Vagina (tissue), 2 donors: ENCODE results near the gene DNAJC6. TPM values are rescaled to one million over a fixed set of nuclear protein-coding genes. Genes with fewer than 3 reads are reported as not detected.
"Not testable (repeated sequence)": the region's sequence is repeated elsewhere in the genome, so short reads cannot be mapped to it uniquely, and the experiment has no call there.

Experiments used
- DNase-seq, 2 donors: peaks; one replicate each; pipeline ENCODE4 v3.0.0-alpha.2; 2017; ENCODE audit errors: extremely low spot score in 2 of 2
- H3K27ac ChIP-seq: fragments of 200-600 bp; sonication (generic); one replicate; pipeline ENCODE4 v1.5.1; 2019
- H3K27me3 ChIP-seq: fragments of 200-600 bp; sonication (generic); one replicate; pipeline ENCODE4 v1.5.1; 2019
- H3K36me3 ChIP-seq, 2 donors: fragments of 200-600 bp; sonication (generic); one replicate each; pipeline ENCODE4 v1.5.1; 2017 to 2019
- H3K4me1 ChIP-seq: fragments of 200-600 bp; sonication (generic); one replicate; pipeline ENCODE4 v1.5.1; 2019
- H3K4me3 ChIP-seq, 2 donors: fragments of 200-600 bp; sonication (generic); 1 replicate in 1 of 2; 2 replicates in 1 of 2; pipeline ENCODE4 v1.5.1; 2016 to 2019
- H3K9me3 ChIP-seq: fragments of 200-600 bp; sonication (generic); one replicate; pipeline ENCODE4 v1.5.1; 2019
- CTCF ChIP-seq, 3 experiments: fragments of 450-650 bp in 2 of 3; fragments of 200-600 bp in 1 of 3; sonication (generic) in 1 of 3; IDR thresholded peaks; one replicate each; pipeline ENCODE4 v1.5.1; 2017 to 2019; ENCODE audit warnings: antibody characterized with exemption in 3 of 3, mild to moderate bottlenecking in 2 of 3, moderate library complexity in 2 of 3
- POLR2A ChIP-seq, 2 donors: fragments of 450-650 bp; IDR thresholded peaks; one replicate each; pipeline ENCODE4 v1.6.1; 2017; ENCODE audit warnings: antibody characterized with exemption in 2 of 2, mild to moderate bottlenecking in 2 of 2, moderate library complexity in 2 of 2
- POLR2AphosphoS5 ChIP-seq, 2 donors: sonication (generic); formaldehyde crosslinking; IDR thresholded peaks; one replicate each; pipeline ENCODE4 v1.9.0; 2017; ENCODE audit warnings: antibody characterized with exemption in 2 of 2, mild to moderate bottlenecking in 2 of 2, low read depth in 1 of 2; ENCODE audit not compliant: insufficient read depth in 1 of 2
- intact Hi-C: fragments of 100-400 bp; cut with DNase I; formaldehyde crosslinking; loops from one replicate; pipeline ENCODE4 v1.15.1; 2023
- total RNA-seq: library from RNA; depleted of rRNA; stranded (reverse); fragments of >200 nt; gene quantifications from one replicate; pipeline ENCODE4 v1.2.3, GENCODE V29; 2016

DNAJC6 gene
- total RNA-seq, 1 donor from 2014 or later: 5.6 TPM

- Histone ChIP-seq H3K27ac (no peak overlapping the region), H3K27me3 (no peaks in the 10 kb centered on the region), H3K4me3 (no peak overlapping the region), H3K9me3 (no peaks in the 10 kb centered on the region), H3K4me1 (no peaks in the 10 kb centered on the region), H3K36me3 (no peaks in the 10 kb centered on the region)
- intact Hi-C loops: no loop called here
- no peak for DNase-seq
- TF ChIP-seq POLR2AphosphoS5 (IDR thresholded peaks at IDR 0.05; ENCODE audit: insufficient read depth in 1 of 2, low read depth in 1 of 2) (no peak), POLR2A (IDR thresholded peaks at IDR 0.05) (no peak), CTCF (IDR thresholded peaks at IDR 0.05) (no peak)
These were observed 68.3 kb downstream of the DNAJC6 start for GRCh38 chr1:65377496-65378246.

- Histone ChIP-seq H3K4me1 (no peaks in the 10 kb centered on the region), H3K4me3 (no peak overlapping the region), H3K36me3 (no peaks in the 10 kb centered on the region), H3K27ac (no peak overlapping the region), H3K27me3 (no peaks in the 10 kb centered on the region), H3K9me3 (no peaks in the 10 kb centered on the region)
- intact Hi-C loops: no loop called here
- no peak for TF ChIP-seq POLR2A (IDR thresholded peaks at IDR 0.05)
- TF ChIP-seq POLR2AphosphoS5 (IDR thresholded peaks at IDR 0.05; ENCODE audit: insufficient read depth in 1 of 2, low read depth in 1 of 2): no peak
- no peak for DNase-seq
These were observed 69.1 kb downstream of the DNAJC6 start for GRCh38 chr1:65378247-65378946.

- intact Hi-C loops, H3K9me3 ChIP-seq, DNase-seq, H3K27me3 ChIP-seq, H3K36me3 ChIP-seq, H3K27ac ChIP-seq, H3K4me3 ChIP-seq, H3K4me1 ChIP-seq: not testable (repeated sequence)
These were observed 75.1 kb downstream of the DNAJC6 start for GRCh38 chr1:65384426-65384825.

GRCh38 chr1:65386439-65386838 is 77.1 kb downstream of the DNAJC6 start:
- H3K27me3 ChIP-seq: no peaks in the 10 kb centered on the region
- no peaks in the 10 kb centered on the region for H3K4me1 ChIP-seq
- H3K36me3 ChIP-seq: no peaks in the 10 kb centered on the region
- TF ChIP-seq CTCF (IDR thresholded peaks at IDR 0.05) (no peak), POLR2AphosphoS5 (IDR thresholded peaks at IDR 0.05; ENCODE audit: insufficient read depth in 1 of 2, low read depth in 1 of 2) (no peak), POLR2A (IDR thresholded peaks at IDR 0.05) (no peak)
- H3K9me3 ChIP-seq: no peaks in the 10 kb centered on the region
- no peak for DNase-seq
- no peak overlapping the region for H3K27ac ChIP-seq
- no peak overlapping the region for H3K4me3 ChIP-seq
- intact Hi-C loops: no loop called here

GRCh38 chr1:65387821-65388220 is 78.5 kb downstream of the DNAJC6 start:
- Histone ChIP-seq H3K4me1 (no peaks in the 10 kb centered on the region), H3K27ac (no peak overlapping the region), H3K36me3 (no peaks in the 10 kb centered on the region), H3K4me3 (no peak overlapping the region), H3K9me3 (no peaks in the 10 kb centered on the region), H3K27me3 (no peaks in the 10 kb centered on the region)
- no peak for TF ChIP-seq POLR2AphosphoS5 (IDR thresholded peaks at IDR 0.05; ENCODE audit: insufficient read depth in 1 of 2, low read depth in 1 of 2)
- TF ChIP-seq POLR2A (IDR thresholded peaks at IDR 0.05): no peak
- TF ChIP-seq CTCF (IDR thresholded peaks at IDR 0.05): no peak
- intact Hi-C loops: no loop called here
- DNase-seq: no peak
